NOMO-1 treated with dmso at 0.1 percent for 144 hours (cell line): Measurements from ENCODE around the gene CERK.

Source experiments
- DNase-seq: peaks from one replicate; lab custom pipeline; 2025; ENCODE audit not compliant: unreplicated experiment; lab: John Stamatoyannopoulos, UW

Gene CERK

DNA sequence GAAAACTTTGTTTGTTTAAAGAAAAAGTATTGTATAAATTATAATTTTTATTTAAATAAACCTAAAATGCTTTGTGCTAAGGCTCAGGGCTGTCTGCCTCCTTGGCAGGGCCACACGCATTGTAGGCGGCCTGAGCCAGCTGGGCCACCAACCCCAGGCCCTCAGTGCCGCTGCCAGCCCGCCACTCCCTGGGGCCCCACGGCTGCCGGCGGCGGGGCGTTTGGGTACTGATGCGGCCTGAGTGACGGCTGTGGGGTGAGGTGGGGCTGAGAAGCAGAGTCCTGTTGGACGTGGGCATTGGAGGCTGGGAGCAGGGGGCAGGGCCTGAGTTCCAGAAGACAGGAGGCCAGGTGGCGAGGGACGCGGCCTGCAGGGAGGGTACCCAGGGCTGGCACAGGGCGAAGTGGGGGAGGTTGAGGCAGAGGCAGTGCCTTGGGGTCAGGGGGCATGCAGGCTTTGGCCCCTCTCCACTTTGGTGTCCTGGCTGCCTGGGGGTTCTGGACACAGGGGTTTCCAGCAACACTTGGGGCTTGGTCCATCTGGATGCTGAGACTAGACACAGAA, 58.3 kb downstream of the CERK start:
- DNase-seq, result no peak

DNA sequence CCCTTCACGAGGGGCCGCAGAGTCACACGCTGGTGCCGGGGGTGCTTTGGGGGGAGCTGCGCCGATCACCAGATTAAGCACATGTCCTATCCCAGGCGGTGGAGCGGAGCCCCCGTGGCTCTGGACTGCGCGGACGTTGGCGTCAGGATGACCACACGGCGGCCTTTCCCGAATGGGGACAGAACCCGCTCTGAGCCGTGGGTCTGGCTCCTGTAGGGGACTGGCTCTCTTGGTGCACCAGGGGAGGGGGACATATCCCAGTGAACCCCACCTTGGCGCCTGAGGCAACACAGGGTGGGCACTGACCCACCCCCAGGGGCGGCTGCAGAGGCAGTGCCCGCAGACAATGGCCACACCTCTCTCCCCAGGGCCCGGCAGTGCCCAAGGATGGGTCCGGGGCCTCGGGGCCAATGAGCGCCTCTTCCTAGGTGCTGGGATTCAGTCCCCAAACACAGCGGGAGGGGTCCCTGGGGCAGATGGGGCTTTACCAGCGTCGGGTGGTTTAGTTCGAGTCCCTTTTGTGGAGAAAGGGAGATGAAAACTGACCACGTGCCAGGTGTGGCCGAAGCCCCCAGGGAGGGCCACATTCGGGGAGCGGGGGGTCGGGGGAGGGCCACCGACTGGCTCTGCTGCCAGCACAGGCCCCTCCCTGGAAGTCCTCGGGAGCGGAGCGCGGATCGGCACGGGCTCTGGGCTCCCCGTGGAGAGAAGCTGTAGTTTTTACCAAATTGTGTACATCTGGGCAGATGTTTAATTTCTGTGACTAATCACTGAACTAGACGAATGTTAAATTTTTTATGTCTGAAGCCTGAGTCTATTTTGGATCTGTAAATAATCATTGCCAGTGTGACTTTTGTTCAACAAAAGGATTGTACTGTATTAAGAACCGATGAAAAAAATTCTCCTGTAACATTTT, 59.0 kb downstream of the CERK start:
- no peak for DNase-seq

DNA sequence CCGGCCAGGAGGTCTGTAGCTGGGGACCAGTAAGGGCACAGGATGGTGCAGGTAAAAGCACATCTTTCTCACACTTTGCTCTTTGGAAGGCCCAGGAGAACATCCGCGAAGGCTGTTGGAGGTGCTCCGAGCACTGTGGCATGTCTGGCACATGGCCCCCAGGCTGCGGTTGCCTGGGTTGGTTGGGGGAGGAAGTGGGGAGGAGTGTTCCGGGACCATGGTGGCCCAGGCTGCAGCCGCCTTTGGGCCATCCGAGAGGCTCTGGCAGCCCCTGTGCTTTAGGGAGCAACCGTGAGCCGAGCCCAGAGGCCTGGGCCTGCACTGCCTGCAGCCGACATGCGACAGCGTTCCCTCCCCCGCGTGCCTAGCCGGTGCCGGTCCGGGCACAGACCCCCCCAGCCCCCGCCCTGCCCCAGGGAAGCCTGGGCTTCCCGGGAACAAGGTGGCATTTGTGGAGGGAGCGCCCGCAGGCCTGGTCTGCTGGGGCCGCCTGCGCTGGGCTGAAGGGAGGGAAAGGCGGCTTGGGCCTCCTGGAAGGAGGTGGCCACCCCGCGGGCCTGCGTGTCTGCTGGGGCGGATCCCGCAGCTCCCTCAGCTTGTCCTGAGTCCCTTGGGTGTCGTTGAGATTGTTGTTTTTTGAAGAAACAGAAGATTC, 59.9 kb downstream of the CERK start:
- no peak for DNase-seq

DNA sequence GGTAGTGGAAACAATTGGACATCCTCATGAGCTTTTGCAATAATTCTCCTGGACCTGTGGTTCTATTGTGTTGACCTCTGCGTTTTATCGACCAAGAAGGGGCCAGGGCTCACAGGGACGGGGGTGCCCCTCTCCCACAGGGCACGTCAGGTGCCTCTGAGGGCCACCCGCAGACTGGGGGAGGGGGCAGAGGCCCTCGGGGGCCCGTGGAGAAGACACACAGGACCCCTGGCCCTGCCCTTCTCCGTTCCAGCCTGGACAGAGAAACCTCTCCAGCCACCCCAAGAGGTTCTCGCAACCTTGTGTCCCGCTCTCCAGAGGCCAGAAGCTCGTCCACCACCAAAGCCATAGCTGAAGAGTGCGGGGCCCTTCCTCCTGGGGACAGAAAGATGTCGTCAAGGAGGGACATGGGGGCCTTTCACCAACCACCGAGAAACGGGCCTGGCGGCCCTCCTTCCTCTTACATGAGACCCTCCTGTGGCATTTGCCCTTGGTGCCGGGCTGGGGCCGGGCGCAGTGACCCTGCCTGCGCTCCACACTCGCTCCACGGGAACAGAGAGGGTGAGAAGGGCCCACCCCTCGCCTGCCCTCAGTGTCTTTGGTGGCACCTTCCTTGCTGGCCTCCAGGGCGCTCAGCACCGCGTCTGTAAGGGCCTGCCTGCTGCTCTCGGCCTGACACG, 60.6 kb downstream of the CERK start:
- DNase-seq, result no peak

DNA sequence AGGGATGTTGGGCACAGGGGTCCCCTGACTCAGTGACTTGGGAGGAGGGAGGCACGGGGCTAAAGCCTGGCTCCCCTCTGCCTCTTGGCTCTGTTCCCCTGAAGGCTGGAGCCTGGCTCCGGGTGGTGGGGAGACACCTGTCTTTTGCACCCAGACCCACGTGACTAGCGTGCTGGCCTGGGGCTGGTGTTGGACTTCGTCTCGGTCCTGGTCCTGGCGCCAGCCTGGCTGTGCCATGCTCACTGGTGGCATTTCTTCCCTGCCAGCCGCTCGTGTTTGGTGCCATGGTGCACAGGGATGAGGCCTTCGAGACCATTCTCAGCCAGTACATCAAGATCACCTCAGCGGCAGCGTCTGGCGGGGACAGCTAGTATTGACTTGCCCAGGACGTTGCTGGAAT, 61.2 kb downstream of the CERK start:
- DNase-seq, result no peak

DNA sequence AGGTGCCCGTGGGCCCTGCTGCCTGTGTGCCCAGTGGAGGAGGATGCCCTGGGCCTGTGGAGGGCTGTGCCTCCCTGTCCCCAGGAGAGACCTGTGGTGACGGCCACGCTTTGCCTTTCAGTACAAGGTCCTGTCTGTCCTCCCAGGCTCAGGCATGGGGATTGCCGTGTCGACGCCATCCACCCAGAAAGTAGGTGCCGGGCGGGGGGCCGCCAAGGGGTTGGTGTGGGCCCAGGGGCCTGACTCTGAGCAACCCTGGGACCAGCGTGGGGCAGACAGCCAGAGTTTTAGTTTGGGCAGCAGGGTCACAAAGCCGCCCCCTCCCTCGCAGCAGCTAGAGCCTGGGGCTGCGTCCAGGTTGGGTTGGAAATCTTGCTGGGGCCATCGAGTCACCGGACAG, 61.6 kb downstream of the CERK start:
- DNase-seq, result no peak

DNA sequence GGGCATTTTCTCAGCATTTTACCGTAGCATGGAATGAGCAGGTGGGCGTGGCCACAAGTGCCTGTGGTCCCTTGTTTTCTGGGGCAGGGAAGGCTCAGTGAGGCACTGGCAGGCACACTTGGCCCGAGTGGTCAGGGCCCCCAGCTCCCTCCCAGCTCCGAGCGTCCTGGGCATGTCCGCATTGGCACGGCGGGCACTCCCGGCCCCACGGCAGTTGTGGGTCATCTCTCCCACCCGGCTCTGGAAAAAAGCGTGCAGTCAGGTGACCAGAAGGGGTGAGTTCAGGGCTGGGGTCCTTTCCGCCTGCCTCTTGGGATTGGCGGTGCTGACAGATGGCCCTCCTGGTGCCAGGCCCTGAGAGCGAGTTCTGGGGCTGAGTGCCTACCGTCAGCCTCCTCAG, 62.1 kb downstream of the CERK start:
- DNase-seq, result no peak

DNA sequence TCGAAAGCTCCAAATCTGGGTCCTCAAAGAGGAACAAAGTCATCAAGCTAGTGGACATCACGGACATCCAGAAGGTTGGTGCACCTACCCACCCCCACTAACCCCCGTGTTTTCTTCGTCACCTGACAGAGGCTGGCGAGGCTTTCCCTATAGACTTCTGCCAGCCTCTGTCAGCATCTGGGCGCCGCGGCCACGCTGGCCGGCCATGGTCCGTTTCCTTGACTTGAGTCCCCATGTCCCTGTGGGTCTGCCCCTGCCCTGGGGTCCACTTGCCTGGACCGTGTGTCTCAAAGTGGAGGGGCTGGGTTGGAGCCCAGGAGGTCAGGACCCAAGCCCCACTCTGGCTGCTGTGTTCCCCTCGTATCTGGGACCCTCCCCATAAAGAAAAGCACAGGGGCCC, 62.6 kb downstream of the CERK start:
- no peak for DNase-seq

DNA sequence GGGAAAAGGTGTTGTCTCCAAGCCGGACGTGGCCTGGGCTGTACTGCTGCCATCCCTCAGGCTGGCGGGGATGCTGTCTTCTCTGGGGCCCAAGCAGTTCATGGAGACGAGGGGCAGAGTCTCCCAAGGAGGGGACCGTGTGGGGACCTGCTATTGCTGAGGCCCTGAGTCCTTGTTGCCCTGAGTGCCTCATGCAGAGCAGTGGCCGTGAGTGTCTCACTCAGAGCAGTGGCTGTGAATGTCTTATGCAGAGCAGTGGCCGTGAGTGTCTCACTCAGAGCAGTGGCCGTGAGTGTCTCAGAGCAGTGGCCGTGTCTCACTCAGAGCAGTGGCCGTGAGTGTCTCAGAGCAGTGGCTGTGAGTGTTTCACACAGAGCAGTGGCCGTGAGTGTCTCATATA, 63.1 kb downstream of the CERK start:
- no peak for DNase-seq

DNA sequence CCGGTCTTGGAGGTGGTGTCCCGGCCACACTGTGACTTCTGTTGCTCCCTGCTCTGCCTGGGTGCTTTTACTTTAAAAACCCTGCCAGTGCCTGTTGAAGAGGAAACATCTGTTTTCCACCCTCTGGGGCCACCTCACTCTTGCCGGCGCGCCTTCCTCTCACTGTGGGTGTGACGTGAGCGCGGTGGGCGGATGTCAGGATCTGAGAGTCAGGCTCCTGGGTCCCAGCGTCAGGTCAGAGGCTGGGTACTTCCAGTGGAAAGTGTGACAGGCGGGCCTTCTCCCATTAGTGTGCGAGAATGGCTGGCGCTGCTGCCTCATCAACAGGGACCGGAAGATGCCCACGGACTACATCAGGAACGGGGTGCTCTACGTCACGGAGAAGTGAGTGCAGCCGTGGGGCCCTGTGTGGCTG, 63.7 kb downstream of the CERK start:
- DNase-seq, result no peak

DNA sequence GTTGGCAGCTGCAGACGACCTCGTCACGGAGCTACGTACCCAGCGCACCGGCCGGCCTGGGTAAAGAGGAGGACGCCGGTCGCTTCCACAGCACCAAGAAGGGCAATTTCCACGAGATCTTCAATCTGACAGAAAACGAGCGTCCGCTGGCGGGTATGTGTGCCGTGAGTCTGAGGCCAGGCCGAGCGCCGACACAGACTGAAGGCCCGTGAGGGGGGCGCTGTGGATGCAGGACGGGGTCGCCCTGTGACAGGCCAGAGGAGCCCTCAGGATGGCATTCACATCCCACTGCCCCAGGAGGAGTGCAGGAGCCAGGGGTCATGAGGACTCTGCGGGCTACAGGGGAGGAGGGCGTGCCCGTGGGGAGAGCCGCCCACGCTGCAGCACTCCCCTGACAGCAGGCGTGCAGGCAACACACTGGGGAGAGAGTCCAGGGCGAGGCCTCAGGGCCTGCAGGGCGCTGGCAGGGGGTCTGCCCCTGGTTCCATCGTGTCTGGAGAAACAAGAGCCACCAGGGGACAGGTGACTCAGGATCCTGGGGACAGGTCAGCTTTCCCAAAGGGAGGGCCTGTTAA, 64.3 kb downstream of the CERK start:
- no peak for DNase-seq

DNA sequence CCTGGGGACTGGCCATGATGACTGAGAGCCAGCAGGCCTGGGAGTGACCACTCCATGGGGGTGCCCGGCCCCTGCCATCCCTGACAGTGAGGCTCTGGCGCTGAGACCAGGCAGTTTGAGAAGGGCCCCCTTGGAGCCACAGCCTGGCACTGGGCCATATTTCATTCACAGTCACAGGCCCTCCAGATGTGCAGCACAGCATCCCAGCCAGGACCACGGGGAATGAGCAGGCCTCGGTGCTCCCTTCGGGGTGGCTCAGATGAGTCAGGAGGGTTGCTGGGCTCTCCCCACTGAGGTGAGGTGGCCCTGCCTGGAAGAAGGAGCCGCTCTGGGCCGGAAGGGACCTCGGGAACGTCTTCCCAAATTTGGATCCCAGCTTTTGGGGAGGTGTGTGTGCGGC, 64.8 kb downstream of the CERK start:
- DNase-seq, result no peak

DNA sequence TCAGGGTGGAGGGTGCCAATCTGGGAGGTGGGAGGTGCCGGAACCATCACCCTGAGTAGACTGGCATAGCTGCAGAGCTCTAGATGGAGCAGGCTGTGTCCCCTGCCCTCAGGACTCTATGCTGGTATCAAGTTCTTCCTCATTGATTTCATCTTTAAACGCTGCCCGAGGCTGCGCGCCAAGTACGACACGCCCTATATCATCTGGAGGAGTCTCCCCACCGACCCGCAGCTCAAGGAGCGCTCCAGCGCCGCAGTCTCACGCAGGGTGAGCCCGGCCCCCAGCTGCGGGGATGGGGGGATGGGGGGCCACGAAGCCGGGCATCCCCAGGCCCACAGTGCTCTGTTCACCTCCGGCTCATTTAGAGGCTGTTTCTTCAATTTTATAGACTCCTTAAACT, 65.3 kb downstream of the CERK start:
- DNase-seq, result no peak

DNA sequence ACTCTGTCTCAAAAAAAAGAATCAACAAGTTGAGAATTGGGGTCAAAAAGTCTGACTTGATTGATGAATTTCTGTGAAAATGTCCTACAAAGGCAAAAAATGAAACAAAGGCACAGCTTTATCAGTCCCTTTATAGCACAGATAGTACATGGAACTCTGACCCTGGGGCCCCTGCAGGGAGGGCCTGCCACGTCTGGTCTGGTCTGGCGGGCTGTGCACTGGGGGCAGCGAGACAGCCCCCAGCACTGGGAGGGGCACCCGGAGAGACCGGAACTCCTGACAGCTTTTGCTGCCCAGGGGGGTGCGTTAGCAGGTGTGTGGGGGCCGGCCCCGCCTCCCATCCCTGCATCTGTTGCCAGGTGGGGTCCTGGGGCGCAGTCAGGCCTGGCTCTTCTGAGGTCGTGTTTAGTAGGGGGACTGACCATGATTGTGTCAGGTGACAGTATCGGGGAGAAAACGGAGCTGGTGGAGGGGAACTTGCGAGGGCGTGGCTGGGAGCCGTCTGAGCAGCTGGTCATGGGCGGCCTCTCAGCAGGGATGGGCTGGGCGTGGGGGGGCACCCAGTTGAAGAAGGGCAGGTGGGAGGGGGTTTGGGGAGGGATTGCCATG, 66.1 kb downstream of the CERK start:
- DNase-seq, result no peak

DNA sequence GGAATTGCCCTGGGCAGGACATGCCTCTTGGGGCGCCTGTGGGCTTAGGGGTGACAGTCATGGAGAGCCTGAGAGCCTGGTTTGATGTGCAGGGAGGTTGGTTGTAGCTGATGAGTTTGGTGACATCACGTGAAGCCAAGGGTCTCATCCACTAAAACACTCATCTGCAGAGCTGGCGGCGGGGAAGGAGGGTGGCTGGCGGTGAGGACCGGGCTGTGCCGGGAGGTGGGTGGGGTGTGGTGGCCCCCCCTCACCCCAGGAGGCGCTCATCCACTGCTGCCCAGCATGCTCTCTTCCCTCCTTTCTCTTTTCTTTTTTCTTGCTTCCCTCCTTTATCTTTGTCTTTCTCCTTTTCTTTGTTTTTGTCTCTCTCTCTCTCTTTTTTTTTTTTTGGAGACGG, 68.9 kb downstream of the CERK start:
- no peak for DNase-seq

DNA sequence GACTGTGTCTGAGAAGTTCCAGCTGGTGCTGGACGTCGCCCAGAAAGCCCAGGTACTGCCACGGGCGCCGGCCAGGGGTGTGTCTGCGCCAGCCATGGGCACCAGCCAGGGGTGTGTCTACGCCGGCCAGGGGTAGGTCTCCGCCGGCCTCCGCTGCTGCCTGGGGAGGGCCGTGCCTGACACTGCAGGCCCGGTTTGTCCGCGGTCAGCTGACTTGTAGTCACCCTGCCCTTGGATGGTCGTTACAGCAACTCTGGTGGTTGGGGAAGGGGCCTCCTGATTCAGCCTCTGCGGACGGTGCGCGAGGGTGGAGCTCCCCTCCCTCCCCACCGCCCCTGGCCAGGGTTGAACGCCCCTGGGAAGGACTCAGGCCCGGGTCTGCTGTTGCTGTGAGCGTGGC, 69.9 kb downstream of the CERK start:
- DNase-seq, result no peak

DNA sequence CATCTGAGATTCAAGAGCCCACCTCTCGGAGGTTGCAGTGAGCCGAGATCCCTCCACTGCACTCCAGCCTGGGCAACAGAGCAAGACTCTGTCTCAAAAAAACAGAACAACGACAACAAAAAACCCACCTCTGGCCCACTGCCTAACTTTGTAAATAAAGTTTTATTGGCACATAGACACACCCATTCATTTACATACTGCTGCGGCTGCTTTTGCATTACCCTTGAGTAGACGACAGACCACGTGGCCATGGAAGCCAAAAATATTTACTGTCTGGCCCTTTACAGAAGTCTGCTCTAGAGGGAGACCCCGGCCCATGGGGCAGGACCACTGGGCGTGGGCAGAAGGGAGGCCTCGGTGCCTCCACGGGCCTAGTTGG, 70.8 kb downstream of the CERK start:
- DNase-seq, result no peak

DNA sequence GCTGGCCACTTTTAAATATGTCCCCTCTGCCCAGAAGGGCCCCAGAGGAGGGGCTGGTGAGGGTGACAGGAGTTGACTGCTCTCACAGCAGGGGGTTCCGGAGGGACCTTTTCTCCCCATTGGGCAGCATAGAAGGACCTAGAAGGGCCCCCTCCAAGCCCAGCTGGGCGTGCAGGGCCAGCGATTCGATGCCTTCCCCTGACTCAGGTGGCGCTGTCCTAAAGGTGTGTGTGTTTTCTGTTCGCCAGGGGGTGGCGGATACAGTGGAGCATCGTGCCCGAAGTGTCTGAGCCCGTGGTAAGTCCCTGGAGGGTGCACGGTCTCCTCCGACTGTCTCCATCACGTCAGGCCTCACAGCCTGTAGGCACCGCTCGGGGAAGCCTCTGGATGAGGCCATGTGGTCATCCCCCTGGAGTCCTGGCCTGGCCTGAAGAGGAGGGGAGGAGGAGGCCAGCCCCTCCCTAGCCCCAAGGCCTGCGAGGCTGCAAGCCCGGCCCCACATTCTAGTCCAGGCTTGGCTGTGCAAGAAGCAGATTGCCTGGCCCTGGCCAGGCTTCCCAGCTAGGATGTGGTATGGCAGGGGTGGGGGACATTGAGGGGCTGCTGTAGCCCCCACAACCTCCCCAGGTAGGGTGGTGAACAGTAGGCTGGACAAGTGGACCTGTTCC, 71.3 kb downstream of the CERK start:
- no peak for DNase-seq

DNA sequence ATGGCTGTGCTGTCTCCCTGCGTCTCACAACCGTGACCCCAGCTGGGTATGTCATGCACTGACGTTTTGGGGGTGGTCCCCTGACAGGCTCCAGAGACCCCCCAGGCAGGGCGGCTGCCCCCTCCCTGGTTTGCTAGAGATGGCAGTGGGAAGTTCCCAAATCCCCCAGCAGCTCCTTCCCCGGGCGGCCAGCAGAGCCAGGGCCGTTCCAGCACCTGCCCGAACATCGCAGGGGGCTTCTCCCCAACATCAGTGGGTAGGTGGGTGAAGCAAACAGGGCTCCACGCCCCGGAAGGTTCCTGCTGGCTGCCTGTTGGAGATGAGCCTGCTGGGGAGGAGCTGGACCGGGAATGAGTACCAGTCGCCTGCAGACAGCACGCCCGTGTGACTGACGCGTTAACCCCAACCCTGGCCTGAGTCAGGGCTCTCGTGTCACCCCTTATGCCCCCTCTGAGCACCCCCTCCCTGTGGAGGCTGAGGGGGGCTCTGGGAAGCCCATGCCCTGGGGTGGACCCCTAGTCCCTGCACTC, 72.2 kb downstream of the CERK start:
- DNase-seq, result no peak

DNA sequence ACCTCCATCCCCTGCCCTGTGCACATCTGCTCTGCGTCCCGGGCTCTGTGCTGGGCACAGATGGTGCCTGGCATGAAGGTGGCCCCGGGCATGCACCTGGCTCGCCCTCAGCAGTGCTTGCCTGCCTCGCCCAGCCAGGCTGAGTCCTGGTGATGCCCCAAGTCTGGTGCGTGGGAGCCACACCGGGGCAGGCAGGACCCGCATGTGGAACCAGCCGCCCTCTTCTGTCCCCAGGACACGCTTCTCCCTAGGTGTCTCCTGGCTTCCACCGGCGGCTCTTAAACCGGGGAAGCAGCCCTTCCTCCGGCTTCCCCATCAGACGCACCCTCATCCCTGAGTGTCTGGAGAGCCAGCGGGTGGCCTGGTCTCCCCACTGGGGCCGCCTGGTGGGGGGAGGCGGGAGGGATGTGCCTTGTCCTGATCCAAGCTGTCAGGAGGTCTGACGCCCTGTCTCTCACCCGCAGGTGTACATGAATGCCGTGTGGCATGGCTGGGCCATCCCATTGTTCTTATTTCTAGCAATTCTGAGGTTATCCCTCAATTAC, 72.8 kb downstream of the CERK start:
- DNase-seq, result no peak
